Measurements from ENCODE around the gene MORC2. TPM values are rescaled to one million over a fixed set of nuclear protein-coding genes. Genes with fewer than 3 reads are reported as not detected.

The MORC2 gene
- total and polyA plus RNA-seq, 2 of the 13 experiments (the other 11 are each of a cell fraction or from before 2014, with no cell fraction given), result 11.9 to 18.3 TPM

DNA sequence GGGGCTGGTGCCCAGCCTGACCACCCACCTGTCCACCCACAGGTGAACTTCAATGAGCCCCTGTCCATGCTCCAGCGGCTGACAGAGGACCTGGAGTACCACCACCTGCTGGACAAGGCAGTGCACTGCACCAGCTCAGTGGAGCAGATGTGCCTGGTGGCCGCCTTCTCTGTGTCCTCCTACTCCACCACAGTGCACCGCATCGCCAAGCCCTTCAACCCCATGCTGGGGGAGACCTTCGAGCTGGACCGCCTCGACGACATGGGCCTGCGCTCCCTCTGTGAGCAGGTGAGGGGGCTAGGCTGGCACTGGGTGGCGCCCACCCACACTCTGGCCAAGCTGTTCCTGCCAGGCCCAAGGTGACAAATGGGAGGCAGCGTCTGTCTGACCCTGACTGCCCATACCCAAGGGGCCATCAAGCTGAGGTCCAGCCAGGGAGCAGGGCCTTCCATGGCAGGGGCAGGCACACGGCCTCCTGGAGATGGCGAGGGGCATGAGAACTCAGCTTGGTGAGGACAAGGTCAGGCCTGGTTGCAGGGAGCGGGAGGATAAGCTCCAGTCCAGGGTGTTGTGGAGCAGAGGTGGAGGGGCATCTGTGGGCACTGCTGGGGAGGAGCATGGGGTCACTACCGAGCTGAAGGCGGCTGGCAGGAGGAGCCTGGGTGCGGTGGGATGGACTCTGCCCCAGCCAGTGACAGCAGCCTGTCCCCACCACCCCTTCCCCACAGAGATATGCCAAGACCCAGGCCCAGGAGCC, 77.7 kb downstream of the MORC2 start:
- Histone ChIP-seq H3K79me2 (ENCODE audit: insufficient read depth, low read length) (no peaks in the 10 kb centered on the region), H3K9me3 (ENCODE audit: low read length) (no peaks in the 10 kb centered on the region), H2AFZ (ENCODE audit: low read length) (no peak overlapping the region), H3K4me3 (replicated peaks in 1 of 3; ENCODE audit: insufficient read depth in 1 of 3, low read depth in 2 of 3, low read length in 3 of 3) (no peak overlapping the region), H3K4me1 (ENCODE audit: insufficient read depth, low read length) (peaks cover 9% of the 10 kb centered on the region), H4K20me1 (ENCODE audit: insufficient read depth, low read length) (no peaks in the 10 kb centered on the region), H3K27ac (ENCODE audit: extremely low read length, insufficient read depth, low read length) (no peak overlapping the region), H3K36me3 (replicated peaks in 1 of 2; ENCODE audit: control insufficient read depth in 1 of 2, insufficient read depth in 2 of 2, low read length in 2 of 2) (peaks cover 7 to 14% of the 10 kb centered on the region in 2 experiments; a peak in 4 of 5 replicates), H3K4me2 (ENCODE audit: low read depth, low read length) (no peak overlapping the region), H3K9ac (ENCODE audit: insufficient read depth, low read depth, low read length) (no peak overlapping the region), H3K27me3 (ENCODE audit: control insufficient read depth in 1 of 2, insufficient read depth in 2 of 2, low read length in 2 of 2) (no peaks in the 10 kb centered on the region)
- FAIRE-seq (peak; percentile 68), ATAC-seq (peak; percentile 86), DNase-seq (ENCODE audit: low spot score) (no peak)
- no TSS peak for BruUV-seq (replicated peaks)
- POLR2A ChIA-PET, result interaction anchor here (2.6 kb wide), 1 partner anchor 9 kb away, joined by 7 read pairs; no protein-coding TSS in a partner anchor
- in situ Hi-C loops (cut with HindIII; ENCODE audit: extremely low pct_ligation_motif_present, low pct_unique_long_range_greater_than_20kb) (loop anchor here (10.0 kb wide), 1 partner anchor 126 kb away; no protein-coding TSS in a partner anchor), intact Hi-C loops (cut with micrococcal nuclease; ENCODE audit: unreplicated experiment) (loop anchor here (1.0 kb wide), 1 partner anchor 128 kb away; no protein-coding TSS in a partner anchor)
- 78% methylated on average over 7 of the region's 17 CpGs for WGBS (ENCODE audit: low lambda C conversion rate)
- CTCF ChIA-PET (ENCODE audit: low intra/inter-chr PET ratio, low total read pairs), result interaction anchor here (1.2 to 1.7 kb wide), 2 partner anchors 29 to 127 kb away, joined by 3 to 20 read pairs; no protein-coding TSS in a partner anchor
- TF ChIP-seq ZNF713 (CRISPR knock-in tag; IDR thresholded peaks at IDR 0.05) (0 out of 2 replicates have a peak, but pooled peaks have one; percentile 52), ATAD3A (CRISPR knock-in tag; IDR thresholded peaks at IDR 0.05) (no peak), MAF1 (CRISPR knock-in tag; IDR thresholded peaks at IDR 0.05; ENCODE audit: borderline replicate concordance) (no peak), HNF4G (IDR thresholded peaks at IDR 0.05; ENCODE audit: borderline replicate concordance, low read depth, low read length) (no peak), HNF4G (CRISPR knock-in tag; IDR thresholded peaks at IDR 0.05; ENCODE audit: borderline replicate concordance, low read depth) (peak; percentile 45; the same call in 1 of the 2 replicates), CBX5 (CRISPR knock-in tag; IDR thresholded peaks at IDR 0.05; ENCODE audit: borderline replicate concordance) (no peak), NFYB (CRISPR knock-in tag; IDR thresholded peaks at IDR 0.05) (no peak), ZFX (CRISPR knock-in tag; IDR thresholded peaks at IDR 0.05; ENCODE audit: low read depth) (no peak), TEAD3 (CRISPR knock-in tag; optimal IDR thresholded peaks at IDR 0.05; ENCODE audit: borderline replicate concordance) (peak; percentile 37), FOXA3 (CRISPR knock-in tag; IDR thresholded peaks at IDR 0.05) (no peak), NFKBIZ (CRISPR knock-in tag; IDR thresholded peaks at IDR 0.05) (no peak), KLF13 (CRISPR knock-in tag; IDR thresholded peaks at IDR 0.05) (no peak), ZNF101 (CRISPR knock-in tag; IDR thresholded peaks at IDR 0.05; ENCODE audit: borderline replicate concordance, low read depth) (no peak), ZNF292 (CRISPR knock-in tag; IDR thresholded peaks at IDR 0.05; ENCODE audit: borderline replicate concordance, low read depth) (no peak)
- TF ChIP-seq, protein P1, sequence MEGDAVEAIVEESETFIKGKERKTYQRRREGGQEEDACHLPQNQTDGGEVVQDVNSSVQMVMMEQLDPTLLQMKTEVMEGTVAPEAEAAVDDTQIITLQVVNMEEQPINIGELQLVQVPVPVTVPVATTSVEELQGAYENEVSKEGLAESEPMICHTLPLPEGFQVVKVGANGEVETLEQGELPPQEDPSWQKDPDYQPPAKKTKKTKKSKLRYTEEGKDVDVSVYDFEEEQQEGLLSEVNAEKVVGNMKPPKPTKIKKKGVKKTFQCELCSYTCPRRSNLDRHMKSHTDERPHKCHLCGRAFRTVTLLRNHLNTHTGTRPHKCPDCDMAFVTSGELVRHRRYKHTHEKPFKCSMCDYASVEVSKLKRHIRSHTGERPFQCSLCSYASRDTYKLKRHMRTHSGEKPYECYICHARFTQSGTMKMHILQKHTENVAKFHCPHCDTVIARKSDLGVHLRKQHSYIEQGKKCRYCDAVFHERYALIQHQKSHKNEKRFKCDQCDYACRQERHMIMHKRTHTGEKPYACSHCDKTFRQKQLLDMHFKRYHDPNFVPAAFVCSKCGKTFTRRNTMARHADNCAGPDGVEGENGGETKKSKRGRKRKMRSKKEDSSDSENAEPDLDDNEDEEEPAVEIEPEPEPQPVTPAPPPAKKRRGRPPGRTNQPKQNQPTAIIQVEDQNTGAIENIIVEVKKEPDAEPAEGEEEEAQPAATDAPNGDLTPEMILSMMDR (CRISPR knock-in tag; IDR thresholded peaks at IDR 0.05), result peak; percentile 92
- TF ChIP-seq, protein P2, sequence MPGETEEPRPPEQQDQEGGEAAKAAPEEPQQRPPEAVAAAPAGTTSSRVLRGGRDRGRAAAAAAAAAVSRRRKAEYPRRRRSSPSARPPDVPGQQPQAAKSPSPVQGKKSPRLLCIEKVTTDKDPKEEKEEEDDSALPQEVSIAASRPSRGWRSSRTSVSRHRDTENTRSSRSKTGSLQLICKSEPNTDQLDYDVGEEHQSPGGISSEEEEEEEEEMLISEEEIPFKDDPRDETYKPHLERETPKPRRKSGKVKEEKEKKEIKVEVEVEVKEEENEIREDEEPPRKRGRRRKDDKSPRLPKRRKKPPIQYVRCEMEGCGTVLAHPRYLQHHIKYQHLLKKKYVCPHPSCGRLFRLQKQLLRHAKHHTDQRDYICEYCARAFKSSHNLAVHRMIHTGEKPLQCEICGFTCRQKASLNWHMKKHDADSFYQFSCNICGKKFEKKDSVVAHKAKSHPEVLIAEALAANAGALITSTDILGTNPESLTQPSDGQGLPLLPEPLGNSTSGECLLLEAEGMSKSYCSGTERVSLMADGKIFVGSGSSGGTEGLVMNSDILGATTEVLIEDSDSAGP (CRISPR knock-in tag; IDR thresholded peaks at IDR 0.05; ENCODE audit: borderline replicate concordance), result peak; percentile 14; the same call in 1 of the 2 replicates
- TF ChIP-seq, protein P3, sequence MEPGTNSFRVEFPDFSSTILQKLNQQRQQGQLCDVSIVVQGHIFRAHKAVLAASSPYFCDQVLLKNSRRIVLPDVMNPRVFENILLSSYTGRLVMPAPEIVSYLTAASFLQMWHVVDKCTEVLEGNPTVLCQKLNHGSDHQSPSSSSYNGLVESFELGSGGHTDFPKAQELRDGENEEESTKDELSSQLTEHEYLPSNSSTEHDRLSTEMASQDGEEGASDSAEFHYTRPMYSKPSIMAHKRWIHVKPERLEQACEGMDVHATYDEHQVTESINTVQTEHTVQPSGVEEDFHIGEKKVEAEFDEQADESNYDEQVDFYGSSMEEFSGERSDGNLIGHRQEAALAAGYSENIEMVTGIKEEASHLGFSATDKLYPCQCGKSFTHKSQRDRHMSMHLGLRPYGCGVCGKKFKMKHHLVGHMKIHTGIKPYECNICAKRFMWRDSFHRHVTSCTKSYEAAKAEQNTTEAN (CRISPR knock-in tag; conservative IDR thresholded peaks at IDR 0.05), result no peak
- TF ChIP-seq, protein P4, sequence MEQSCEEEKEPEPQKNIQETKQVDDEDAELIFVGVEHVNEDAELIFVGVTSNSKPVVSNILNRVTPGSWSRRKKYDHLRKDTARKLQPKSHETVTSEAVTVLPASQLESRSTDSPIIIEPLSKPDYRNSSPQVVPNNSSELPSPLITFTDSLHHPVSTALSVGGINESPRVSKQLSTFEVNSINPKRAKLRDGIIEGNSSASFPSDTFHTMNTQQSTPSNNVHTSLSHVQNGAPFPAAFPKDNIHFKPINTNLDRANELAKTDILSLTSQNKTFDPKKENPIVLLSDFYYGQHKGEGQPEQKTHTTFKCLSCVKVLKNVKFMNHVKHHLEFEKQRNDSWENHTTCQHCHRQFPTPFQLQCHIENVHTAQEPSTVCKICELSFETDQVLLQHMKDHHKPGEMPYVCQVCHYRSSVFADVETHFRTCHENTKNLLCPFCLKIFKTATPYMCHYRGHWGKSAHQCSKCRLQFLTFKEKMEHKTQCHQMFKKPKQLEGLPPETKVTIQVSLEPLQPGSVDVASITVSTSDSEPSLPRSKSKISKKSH (CRISPR knock-in tag; IDR thresholded peaks at IDR 0.05; ENCODE audit: borderline replicate concordance), result no peak

Measured in HepG2 (cell line).